Fibroblast of lung (primary cell): ENCODE measurements around the gene TRIML2.

Experiments
- EZH2 ChIP-seq: IDR thresholded peaks from 2 replicates; pipeline ENCODE4 v1.5.1; 2012; ENCODE audit warnings: low read length, control low read depth, mild to moderate bottlenecking; ENCODE audit errors: missing control alignments
- TF ChIP-seq, protein P1 (sequence below), 2 donors: IDR thresholded peaks in 1 of 2; conservative IDR thresholded peaks in 1 of 2; 1 replicate in 1 of 2; 2 replicates in 1 of 2; pipeline ENCODE4 v1.5.1; 2011 to 2012; ENCODE audit warnings: low read length in 2 of 2, control low read depth in 1 of 2, inconsistent platforms in 1 of 2, low read depth in 1 of 2, mild to moderate bottlenecking in 1 of 2

DNA sequence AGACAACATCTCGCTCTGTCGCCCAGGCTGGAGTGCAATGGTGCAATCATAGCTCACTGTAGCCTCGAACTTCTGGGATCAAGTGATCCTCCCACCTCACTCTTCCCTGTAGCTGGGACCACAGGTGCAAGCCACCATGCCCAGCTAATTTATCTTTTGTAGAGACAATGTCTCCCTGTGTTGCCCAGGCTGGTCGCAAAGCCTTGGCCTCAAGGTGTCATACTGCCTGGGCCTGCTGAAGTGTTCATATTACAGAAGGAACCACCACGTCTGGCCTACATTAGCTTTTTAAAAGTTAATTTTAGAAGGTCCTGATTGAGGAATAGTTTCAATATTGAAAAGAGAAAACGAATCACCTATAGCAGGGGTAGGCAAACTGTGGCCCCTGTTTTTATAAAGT lies 22.5 kb downstream of the TRIML2 start:
- TF ChIP-seq, protein P1, sequence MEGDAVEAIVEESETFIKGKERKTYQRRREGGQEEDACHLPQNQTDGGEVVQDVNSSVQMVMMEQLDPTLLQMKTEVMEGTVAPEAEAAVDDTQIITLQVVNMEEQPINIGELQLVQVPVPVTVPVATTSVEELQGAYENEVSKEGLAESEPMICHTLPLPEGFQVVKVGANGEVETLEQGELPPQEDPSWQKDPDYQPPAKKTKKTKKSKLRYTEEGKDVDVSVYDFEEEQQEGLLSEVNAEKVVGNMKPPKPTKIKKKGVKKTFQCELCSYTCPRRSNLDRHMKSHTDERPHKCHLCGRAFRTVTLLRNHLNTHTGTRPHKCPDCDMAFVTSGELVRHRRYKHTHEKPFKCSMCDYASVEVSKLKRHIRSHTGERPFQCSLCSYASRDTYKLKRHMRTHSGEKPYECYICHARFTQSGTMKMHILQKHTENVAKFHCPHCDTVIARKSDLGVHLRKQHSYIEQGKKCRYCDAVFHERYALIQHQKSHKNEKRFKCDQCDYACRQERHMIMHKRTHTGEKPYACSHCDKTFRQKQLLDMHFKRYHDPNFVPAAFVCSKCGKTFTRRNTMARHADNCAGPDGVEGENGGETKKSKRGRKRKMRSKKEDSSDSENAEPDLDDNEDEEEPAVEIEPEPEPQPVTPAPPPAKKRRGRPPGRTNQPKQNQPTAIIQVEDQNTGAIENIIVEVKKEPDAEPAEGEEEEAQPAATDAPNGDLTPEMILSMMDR (conservative IDR thresholded peaks at IDR 0.05 in 1 of 2, IDR thresholded peaks at IDR 0.05 in 1 of 2; ENCODE audit: low read depth in 1 of 2, low read length in 2 of 2), result no peak
- no peak for TF ChIP-seq EZH2
